ENCODE data around the gene SLC4A1AP.
"Not testable (repeated sequence)": the region's sequence is repeated elsewhere in the genome, so short reads cannot be mapped to it uniquely, and the experiment has no call there.

SLC4A1AP gene

GRCh38 chr2:27663285-27664153 lies at the start of gene SLC4A1AP, which contains the start of gene SUPT7L:
Gene SLC4A1AP, plus strand, starts transcription at chr2:27663889. Its CDS starts 26 bp downstream, at chr2:27663915.
Gene SUPT7L, minus strand, starts transcription at chr2:27663614. Its CDS starts 1,422 bp downstream, at chr2:27662192.
- DNase-seq = peak; percentile 73 to 86

- DNase-seq = no peak
Measured at GRCh38 chr2:27613985-27614384, 49.7 kb upstream of the SLC4A1AP start.

GRCh38 chr2:27615316-27615715 lies 48.4 kb upstream of the SLC4A1AP start:
- peak in 1 of 2 experiments; percentile 33 for DNase-seq

- DNase-seq = no peak
Measured at GRCh38 chr2:27621524-27621923, 42.2 kb upstream of the SLC4A1AP start.

- DNase-seq = no peak
Measured at GRCh38 chr2:27622921-27623384, 40.7 kb upstream of the SLC4A1AP start.

- DNase-seq = no peak
Measured at GRCh38 chr2:27624943-27625342, 38.7 kb upstream of the SLC4A1AP start.

GRCh38 chr2:27626323-27626722 lies 37.4 kb upstream of the SLC4A1AP start:
- not testable (repeated sequence) for DNase-seq

GRCh38 chr2:27626921-27627320 lies 36.8 kb upstream of the SLC4A1AP start:
- not testable (repeated sequence) for DNase-seq

- DNase-seq = no peak
Measured at GRCh38 chr2:27627963-27628766, 35.5 kb upstream of the SLC4A1AP start.

- peak; percentile 72 to 86 for DNase-seq
Measured at GRCh38 chr2:27628767-27629709, 34.7 kb upstream of the SLC4A1AP start, which contains the start of the genes CCDC121 and GPN1. Gene CCDC121, minus strand, starts transcription at chr2:27629012. Its CDS starts 1,213 bp downstream, at chr2:27627799. Gene GPN1, plus strand, starts transcription at chr2:27629050. Its CDS starts 9 bp downstream, at chr2:27629059.

GRCh38 chr2:27630257-27630656 lies 33.4 kb upstream of the SLC4A1AP start:
- DNase-seq = not testable (repeated sequence)

GRCh38 chr2:27634291-27634690 lies 29.4 kb upstream of the SLC4A1AP start:
- no peak for DNase-seq

GRCh38 chr2:27636766-27637165 lies 26.9 kb upstream of the SLC4A1AP start:
- no peak for DNase-seq

- DNase-seq = no peak
Measured at GRCh38 chr2:27638037-27638637, 25.6 kb upstream of the SLC4A1AP start.

GRCh38 chr2:27638709-27639108 lies 25.0 kb upstream of the SLC4A1AP start:
- DNase-seq = no peak

GRCh38 chr2:27640722-27641245 lies 22.9 kb upstream of the SLC4A1AP start:
- DNase-seq = no peak

- no peak for DNase-seq
Measured at GRCh38 chr2:27645197-27645596, 18.5 kb upstream of the SLC4A1AP start.

GRCh38 chr2:27647289-27647688 lies 16.4 kb upstream of the SLC4A1AP start:
- DNase-seq = no peak

GRCh38 chr2:27647737-27648136 lies 16.0 kb upstream of the SLC4A1AP start:
- DNase-seq = no peak

GRCh38 chr2:27651056-27651455 lies 12.6 kb upstream of the SLC4A1AP start:
- no peak for DNase-seq

- no peak for DNase-seq
Measured at GRCh38 chr2:27652341-27652740, 11.3 kb upstream of the SLC4A1AP start.
